HG03354 (cell line): ENCODE results near the gene PARVB.

Source experiments
- ATAC-seq: cut with Tn5 transposase; IDR thresholded peaks from one replicate; pipeline ENCODE4 v1.9.1; 2021; ENCODE audit warnings: mild to moderate bottlenecking; ENCODE audit not compliant: unreplicated experiment, poor library complexity, severe bottlenecking

PARVB gene

DNA sequence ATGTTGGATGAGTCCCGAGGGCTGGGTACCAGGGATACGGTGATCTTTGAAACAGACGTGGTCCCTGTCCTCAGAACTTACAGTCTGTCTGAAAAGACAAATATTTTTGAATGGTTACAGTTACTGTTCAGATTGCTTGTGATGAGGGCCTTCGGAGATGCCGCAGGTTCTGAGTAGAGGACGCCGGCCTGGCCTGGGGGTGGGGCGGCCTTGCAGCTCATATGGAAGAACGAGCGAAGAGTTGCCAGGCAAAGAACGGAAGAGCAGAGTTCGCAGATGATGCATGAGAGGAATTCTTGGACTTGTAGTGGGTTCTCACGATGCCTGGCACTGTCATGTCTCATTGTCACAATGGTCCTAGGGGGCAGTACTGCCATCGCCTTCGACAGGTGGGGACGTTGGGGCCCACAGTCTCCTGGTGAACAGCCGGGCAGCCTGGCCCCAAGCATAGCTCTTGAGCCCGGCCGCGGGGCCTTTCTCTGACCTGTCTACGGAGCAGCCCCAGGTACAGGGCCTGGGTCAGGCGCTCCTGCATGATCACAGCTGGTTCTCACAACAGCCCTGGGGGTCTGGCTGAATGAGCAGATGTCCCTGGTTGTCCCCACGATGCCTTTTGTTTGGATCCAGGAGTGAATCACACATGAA, 95.7 kb downstream of the PARVB start:
- no peak for ATAC-seq

DNA sequence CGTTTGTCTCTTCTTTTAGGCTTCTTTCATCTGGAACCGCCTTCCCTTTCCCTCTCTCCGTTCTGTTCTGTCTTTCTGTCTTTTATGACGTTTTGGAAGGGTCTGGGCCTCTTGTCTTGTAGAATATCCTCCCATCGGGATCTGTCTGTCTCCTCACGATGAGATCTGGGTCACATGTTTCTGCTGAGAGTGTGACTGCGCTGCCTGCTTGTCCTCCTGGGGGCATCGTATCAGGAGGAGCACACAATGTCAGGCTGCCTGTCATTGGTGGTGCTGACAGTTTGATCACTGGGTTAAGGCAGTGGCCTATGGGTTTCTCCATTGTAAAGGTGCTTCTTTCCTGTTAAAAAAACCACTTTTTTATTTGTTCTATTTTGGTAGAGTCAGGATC, 96.2 kb downstream of the PARVB start:
- no peak for ATAC-seq

DNA sequence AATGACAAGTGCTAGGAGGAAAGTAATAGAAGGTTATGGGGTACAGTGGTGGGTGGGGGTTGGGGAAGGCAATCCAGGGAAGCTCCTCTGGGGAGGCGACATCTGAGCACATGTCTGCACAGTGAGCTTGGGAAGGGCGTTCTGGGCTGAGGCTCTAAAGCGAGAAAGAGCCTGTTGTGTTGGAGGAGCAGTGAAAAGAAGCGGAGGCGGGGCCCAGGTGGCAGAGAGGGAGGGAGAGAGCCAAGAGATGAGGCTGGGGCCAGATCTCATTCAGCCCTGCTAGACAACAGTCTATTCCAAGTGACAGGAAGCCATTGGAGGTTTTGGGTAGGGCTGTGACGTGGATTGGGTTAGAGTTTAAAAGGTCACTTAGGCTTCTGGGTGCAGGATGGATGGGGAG, 101.3 kb downstream of the PARVB start:
- no peak for ATAC-seq

DNA sequence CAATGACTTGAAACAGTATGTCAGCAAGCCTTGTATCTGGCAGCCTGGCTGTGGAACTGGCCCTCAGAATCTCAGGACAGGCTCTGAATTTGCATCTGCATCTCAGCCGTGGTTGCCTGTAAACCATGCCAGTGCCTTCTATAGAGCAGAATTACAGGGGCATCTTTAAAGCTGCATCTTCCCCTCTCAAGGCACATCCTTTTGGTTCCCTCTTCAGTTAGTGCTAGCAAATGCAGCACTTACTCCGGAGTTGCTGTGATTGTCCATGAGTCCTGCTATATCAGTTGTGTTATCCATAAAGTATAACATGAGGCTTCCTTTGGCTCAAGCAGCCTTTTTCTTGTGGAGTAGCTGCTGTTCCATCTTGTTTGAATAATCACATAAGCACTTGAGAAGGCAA, 102.7 kb downstream of the PARVB start:
- ATAC-seq = no peak

DNA sequence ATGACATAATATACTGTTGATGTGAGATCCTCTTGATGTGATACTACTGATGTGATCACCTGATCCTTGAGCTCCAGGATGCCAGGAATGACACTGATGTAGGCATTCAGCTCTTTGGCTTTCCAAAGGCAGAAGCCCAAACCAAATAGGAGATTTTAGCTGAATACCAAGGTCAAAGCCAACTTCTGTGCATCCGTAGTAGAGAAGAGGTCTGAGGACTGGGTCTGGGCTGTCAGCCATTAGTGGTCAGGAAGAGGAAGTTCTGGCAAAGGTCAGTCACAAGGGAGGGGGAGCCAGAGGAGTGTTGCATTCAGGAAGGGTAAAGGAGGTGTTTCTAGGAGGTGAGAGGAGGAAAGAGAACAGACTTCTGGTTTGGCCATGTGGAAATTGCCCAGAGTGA, 103.3 kb downstream of the PARVB start:
- no peak for ATAC-seq

DNA sequence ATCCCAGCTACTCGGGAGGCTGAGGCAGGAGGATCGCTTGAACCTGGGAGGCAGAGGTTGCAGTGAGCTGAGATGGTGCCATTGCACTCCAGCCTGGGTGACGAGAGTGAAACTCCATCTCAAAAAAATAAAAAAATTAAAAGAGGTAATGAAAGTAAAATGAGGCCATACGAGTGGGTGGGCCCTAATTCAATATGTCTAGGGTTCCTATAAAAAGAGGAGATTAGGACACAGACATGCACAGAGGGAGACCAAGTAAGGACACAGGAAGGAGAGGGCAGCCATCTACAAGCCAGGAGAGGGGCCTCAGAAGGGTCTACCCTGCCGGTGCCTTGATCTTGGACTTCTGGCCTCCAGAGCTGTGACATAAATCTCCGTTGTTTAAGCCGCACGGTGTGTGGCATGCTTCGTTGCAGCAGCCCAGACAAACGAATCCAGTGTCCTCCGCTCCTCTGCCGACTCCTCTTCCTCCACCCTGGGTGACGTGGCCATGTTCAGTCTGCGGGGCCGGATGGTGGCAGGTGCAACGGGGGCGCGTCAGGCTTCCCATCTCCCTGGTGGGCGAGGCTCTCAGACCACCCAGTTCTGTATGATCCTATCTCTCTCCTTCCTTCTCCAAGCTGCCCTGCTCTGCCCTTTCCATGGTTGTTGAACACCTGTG, 105.0 kb downstream of the PARVB start:
- ATAC-seq = no peak

DNA sequence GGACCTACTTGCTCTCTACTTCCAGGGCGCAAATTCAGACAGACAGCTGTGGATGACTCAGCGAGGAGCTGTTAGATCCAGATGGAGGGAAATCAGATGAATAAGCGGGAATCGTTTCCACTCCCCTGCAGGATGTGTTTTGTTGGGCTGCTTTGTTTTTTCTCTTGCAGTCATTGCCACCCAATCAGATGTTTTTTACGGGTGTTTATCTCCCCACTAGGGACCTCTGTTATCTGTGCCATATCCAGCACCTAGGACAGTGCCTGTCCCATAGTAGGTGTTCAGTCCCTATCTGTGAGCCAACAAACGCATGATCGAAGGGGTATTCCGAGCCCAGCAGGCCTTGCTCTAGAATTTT, 105.5 kb downstream of the PARVB start:
- no peak for ATAC-seq

DNA sequence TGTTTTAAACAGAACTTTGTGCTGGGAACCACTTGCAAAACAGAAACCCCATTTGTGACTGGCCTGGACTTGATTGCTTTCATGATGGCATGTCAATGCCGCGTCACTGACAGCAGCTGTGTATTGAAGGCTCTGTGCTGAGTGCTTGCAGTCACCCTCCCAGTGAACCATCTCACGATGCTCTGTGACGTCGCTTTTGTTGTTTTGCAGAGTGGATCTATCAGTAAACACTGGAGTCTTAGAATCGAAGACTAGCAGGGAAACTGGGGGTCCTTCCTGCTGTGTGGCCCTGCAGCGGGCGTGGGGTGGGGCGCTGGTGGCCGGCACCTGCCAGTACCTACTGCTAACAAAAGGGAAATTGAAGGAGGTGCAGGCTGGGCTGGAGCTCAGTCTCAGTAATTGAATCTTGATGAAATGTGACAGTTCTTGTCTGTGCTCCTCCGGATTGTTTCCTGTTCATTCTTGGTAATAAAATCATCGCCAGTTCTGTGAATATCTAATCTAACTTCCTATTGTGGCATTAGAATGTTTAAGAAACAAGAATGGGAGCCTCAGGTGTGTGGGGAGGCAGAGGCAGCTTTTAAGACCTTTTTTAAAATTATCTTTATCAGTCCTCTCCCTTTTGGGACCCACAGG, 106.1 kb downstream of the PARVB start:
- ATAC-seq = no peak

DNA sequence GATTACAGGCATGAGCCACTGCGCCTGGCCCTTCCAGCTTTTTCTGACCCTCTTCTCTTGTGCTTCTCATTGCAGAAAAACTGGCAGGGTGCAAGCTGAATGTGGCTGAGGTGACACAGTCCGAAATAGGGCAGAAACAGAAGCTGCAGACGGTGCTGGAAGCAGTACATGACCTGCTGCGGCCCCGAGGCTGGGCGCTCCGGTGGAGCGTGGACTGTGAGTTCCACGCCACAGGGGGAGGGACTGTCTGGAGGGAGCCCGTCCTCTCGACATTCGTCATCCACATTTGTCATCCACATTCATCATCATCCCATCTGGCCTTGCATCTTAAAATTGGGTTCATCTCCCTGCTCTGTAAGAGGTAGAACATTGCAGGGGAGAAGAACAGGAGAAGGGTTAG, 107.3 kb downstream of the PARVB start:
- no peak for ATAC-seq

DNA sequence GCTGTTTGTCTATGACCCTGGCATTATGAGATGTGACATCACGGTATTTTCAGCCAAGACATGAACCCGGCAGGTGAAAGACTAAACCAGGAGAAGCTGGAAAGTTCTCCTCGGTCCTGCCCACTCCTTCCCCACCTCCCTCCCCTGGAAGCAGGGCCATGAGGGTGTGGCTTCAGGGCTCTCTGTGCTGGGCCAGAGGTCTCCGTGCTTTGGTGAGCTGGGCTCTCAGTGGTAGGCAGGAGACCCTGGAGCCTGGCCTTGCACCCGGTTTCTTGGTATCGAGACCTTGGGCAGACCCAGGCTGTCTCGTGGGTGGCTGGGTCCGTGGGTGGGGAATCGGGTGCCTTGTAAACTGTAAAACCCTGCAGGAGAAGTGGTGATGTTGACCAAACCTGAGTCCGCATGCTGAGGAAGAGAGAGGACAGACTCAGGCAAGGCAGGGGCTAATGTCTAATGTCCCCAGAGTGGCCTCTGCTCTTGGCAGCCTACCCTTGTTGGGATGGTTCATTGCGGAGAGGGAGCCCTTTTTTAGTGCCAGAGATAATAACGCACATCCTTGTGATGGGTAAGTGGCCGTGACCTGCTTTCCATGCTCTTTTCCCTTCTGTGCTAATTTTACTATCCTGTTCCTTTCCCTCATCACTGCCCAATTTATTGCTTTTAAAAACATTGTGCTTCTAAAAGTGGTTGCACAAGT, 108.0 kb downstream of the PARVB start:
- no peak for ATAC-seq

DNA sequence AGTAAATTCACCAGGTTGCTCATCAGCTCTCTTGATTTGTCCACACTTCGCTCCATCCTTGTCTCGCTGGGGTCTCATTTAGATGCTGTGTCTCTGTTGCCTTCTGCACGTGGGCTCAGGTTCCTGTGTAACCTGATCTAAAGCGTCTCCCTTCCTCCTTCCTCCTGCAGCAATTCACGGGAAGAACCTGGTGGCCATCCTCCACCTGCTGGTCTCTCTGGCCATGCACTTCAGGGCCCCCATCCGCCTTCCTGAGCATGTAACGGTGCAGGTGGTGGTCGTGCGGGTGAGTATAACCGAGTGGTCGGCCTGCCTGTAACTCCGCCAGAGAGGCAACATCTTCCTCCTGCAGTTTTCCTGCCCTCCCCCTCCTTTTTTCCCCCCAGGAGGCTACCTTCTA, 108.6 kb downstream of the PARVB start:
- no peak for ATAC-seq

DNA sequence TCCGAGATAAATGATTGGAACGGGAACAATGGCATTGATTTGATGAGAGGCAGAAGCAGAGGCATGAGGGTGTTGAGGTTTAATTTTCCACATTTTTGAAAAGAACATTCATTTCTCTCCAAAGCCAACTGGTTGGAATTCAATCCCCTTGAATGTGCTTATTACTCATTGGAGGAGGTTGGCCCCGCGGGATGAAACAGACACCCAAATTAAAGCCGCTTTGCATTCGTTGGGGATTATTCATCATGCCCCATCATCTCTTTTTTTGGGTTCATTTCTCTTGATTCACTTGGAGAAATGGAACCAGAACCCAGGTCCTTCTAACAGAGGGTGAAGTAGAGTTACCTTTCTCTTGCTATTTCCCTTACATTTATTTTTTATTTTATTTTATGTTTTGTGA, 109.1 kb downstream of the PARVB start:
- ATAC-seq = no peak

DNA sequence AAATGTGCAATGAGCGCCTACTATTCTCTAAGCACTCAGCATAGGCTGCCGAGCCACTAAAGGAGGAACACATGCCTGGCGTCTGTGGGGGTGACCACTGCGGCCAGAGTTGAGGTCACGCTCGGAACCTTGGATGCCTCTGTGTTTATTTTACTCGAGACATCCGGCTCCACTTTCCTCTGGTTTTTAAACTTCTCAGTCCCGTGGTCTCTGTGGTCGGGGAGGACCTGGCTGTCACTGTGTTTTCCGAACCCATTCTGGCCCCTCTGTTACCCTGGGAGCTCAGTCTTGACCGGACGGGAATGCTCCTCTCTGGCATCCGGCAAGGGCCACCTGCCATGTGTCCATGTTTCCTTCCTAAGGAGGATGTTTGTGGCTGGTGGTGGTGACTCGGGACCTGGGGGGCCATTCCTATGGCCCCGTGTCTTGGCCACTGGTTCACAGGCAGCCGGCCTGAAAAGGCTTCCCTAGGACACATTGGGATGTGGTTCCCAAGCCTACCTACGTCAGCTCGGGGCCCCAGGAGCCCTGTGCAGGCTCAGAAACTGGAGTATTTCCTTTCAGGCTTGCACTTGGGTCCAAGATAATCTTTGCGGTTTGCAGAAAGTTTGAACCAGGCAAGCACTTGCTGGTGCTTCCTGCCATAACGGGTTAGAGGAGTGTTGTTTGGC, 109.9 kb downstream of the PARVB start:
- ATAC-seq = no peak

DNA sequence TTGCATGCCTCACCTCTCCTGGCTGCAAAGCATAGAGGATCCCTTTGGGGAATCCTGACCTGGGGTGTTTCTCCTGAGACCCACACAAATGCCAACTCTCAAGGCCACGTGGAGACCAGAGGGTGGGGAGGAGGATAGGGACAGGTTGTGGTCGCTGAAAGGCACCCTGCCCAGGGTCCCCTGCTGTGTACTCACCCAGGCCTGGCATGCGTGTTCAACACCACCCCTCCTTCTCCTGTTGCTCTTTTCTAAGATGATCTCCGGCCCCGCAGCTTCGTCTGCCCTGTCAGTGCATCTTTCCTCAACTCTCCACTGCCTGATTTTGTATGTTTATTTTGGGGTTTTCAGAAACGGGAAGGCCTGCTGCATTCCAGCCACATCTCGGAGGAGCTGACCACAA, 112.0 kb downstream of the PARVB start:
- no peak for ATAC-seq

DNA sequence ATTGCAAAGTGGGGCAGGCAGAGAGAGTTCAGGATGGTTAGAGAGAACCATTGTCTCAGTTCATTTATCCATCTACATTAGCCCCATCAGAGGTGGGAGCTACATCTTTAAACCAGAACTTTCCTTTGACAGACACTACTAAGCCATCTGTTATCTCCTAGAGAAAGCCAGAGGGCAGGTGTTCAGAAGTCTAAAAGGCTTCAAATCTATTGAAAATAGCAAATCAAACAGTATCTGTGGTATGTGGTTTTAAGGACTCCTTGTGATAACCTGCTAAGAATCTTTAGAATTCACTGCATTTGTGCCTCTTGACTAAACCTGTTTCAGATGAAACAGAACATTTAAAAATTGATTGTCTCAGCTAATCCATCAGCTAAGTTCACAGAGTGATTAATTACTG, 112.7 kb downstream of the PARVB start:
- ATAC-seq = no peak

DNA sequence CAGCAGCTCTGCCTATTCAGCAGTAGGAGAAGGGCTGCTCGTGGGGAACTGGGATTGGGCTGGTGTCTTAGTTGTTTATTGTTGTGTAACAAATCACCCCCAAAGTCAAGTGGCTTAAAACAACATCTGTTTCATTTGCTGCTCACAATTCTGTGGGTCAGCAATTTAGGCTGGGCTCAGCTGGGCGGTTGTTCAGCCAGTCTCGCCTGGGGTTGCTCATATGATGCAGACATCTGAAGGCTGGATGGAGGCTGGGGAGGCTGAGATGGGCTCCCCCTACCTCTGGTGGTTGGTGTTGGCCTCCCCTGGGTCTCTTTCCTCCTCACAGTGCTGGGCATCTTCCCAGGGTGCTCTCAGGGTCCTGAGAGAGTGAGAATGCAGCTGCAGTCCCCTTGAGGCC, 113.3 kb downstream of the PARVB start:
- no peak for ATAC-seq

DNA sequence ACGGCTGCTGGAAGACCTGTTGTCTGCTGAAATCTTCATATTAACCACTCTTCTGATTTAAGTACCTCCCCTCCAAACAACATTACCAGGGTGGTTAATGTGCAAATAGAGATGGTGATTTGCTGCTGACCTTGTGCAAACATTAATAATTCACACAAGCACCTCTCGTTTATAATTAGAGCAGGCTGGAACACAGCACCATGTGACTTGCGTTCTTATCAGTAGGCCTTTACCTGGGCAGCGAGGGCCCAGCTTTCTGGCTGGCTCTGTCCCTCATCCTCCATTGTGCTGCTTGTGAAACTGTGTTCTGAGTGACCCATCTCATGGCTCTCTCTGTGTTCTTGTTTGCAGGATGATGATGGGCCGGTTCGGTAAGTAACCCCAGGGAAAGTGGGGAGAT, 115.7 kb downstream of the PARVB start:
- no peak for ATAC-seq

DNA sequence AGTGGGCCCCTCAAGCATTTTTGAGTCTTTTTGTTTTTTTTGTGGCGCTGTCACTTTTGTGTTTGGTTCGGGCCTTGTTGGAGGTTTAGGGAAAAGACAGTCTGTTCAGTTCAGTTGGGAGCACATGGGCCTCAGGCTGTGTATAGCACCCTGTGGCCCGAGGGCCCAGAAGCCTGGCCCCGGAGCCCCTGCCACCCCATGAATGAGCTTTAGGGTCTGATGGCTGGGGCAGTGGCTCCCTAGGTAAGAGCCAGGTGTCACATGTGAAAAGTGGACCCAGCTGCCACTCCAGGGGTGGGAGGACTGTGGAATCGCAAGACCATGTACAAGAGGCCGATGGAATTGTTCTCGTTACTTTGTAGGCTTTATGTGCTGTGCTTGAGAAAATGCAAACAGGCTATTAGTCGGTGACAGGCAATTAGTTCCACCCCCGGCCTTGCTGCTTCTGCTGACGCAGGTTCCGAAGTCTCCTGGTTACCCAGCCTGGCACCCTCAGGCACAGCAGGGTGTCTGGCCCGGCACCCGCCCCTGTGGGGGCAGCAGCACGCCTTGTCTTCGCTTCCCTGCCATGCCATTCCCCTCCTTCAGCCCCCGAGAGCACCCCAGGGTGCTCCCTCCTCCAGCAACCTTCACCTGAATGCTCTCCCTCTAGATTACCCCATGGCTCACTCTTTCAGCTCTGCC, 118.5 kb downstream of the PARVB start:
- ATAC-seq = no peak

DNA sequence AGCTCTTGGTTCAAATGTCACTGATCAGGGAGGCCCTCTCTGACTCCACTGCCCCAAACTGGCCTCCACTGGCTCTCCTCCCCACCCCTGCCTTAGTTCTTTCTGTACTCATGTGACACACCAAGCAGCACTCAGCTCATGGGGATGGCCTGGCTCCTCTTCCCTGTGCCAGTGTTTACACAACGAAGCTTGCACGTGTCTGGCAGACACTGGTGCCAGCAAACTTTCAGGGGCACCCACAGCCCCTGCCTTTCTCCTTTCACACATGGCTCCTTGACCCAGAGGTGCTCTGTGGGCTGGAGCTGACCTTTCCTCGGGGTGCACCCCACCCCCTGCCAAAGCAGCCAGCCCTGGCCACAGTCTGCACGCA, 119.0 kb downstream of the PARVB start:
- ATAC-seq = no peak

DNA sequence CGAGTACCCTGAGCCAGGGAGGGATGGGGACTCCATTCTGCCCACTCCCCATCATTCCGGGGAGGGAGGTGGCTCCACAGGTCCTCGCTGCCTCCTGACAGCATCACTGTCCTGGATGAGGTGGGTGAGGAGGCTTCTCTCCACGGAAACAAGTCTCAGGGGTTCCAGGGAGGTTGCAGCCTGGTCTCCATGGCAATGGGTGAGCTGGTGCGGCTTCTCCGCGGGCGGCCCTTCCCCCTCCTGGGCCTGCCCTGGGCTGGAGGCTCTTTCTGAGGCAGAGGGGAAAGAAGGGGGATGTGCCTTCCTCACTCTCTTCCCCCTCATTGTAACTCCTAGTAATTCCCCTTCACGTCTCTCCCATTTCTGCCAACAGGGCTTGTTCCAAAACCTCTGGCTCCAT, 119.5 kb downstream of the PARVB start:
- ATAC-seq = no peak
